GM12878 (cell line): ENCODE measurements around the gene TCEANC. TPM values are rescaled to one million over a fixed set of nuclear protein-coding genes. Genes with fewer than 3 reads are reported as not detected.

Experiments
- IKZF2 ChIP-seq, 2 experiments: fragments of 450-650 bp; IDR thresholded peaks; 2 replicates each; pipeline ENCODE4 v1.6.1; 2017; ENCODE audit warnings: mild to moderate bottlenecking in 2 of 2, moderate library complexity in 2 of 2
- PRDM15 ChIP-seq: fragments of 450-650 bp; formaldehyde crosslinking; IDR thresholded peaks from 2 replicates; pipeline ENCODE4 v1.4.0; 2020; ENCODE audit warnings: mild to moderate bottlenecking, moderate library complexity
- RELB ChIP-seq: fragments of 450-650 bp; IDR thresholded peaks from 2 replicates; pipeline ENCODE4 v1.6.1; 2017; ENCODE audit warnings: low read depth, mild to moderate bottlenecking, moderate library complexity
- RUNX3 ChIP-seq: IDR thresholded peaks from 2 replicates; pipeline ENCODE4 v1.6.1; 2012; ENCODE audit warnings: low read length, inconsistent platforms
- YY1 ChIP-seq: IDR thresholded peaks from 2 replicates; pipeline ENCODE4 v1.6.1; 2011; ENCODE audit warnings: low read depth, mild to moderate bottlenecking, low read length
- ZBED1 ChIP-seq: IDR thresholded peaks from 2 replicates; pipeline ENCODE4 v1.6.1; 2016; ENCODE audit warnings: borderline replicate concordance
- polyA plus RNA-seq, 11 experiments: library from polyadenylated mRNA; depleted of rRNA in 4 of 11; unstranded in 6 of 11; stranded (reverse) in 5 of 11; fragments of >200 nt; fragmentation: Nextera tagmentation in 4 of 11; fragmentation: Illumina TruSeq in 1 of 11; extraction: Ambion mirVana in 4 of 11; extraction: Trizol in 1 of 11; gene quantifications; 1 replicate in 1 of 11; 2 replicates in 10 of 11; pipeline versions ENCODE4 v1.2.1 to v1.2.3, GENCODE V29; 2011 to 2016; ENCODE audit warnings: inconsistent platforms in 2 of 11, missing spikeins in 2 of 11, low read depth in 1 of 11
- total RNA-seq, 4 experiments: library from RNA; depleted of rRNA in 3 of 4; stranded (reverse); fragments of >200 nt in 3 of 4; fragmentation: Illumina TruSeq in 1 of 4; extraction: Trizol in 1 of 4; gene quantifications; 2 replicates each; pipeline versions ENCODE4 v1.2.1 to v1.2.3, GENCODE V29; 2013 to 2021

The TCEANC gene
- total and polyA plus RNA-seq, 10 of the 15 experiments (the other 5 are each of a cell fraction or from before 2014, with no cell fraction given): 1.1 to 4.9 (median 2.9) TPM

- peak; percentile 24; the same call in 1 of the 2 replicates for TF ChIP-seq RUNX3
- peak; percentile 73 for TF ChIP-seq RELB
- TF ChIP-seq ZBED1: no peak
- no peak for TF ChIP-seq PRDM15 (CRISPR knock-in tag)
- TF ChIP-seq YY1: no peak
- peak; percentile 40 to 65; a peak in 2 of 4 replicates for TF ChIP-seq IKZF2 (IDR thresholded peaks at IDR 0.05)
- TF ChIP-seq, all 136 proteins: peak for 15
These were observed 44.5 kb downstream of the TCEANC start (continued) for GRCh38 chrX:13697455-13697854.
